ENCODE measurements around the gene ITLN2.
"Not testable (repeated sequence)": the region's sequence is repeated elsewhere in the genome, so short reads cannot be mapped to it uniquely, and the experiment has no call there.

Gene ITLN2

DNA sequence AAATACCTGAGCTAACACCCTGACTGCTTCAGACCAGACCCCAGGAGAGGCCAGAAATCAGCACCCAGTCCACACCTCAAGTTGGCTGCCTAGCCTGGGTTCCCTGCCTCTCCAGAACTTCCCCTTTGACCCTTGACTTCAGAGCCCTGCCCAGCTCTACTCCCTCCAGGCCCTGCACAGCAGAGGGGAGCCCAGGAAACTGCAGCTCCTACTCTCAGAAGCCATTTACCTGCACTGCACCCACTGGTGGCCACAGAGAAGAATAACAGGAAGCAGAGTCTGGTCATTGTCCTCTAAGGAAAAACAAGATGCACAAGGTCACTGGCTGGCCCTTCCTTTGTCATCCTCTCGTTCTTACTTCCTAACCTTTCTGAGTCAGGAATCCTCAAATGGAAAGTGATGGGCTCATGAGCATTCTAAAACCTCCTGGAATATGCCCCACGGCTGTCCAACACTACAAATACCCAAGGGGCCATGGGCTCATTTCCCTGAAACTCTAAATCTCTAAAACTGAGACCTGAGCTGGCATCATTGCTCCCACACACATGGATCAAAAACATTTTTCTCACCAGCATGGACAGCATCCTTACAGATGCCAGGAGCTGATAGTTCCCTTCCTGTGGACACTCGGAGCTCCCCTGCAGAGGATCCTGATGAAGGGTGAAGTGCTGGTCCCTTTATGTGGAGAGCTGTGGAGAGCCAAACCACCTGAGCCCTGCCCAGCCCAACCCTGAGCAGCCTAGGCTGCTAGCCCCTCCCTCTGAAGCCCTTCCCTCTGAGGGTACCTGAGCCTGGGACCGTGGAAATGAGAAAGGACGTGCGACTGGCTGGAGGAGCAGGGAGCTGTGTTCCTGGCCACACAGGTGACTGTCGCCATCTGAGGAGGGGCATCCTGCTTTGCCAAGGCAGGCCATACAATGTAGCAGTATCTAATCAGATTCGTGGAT is at the start of gene ITLN2:
Gene ITLN2, minus strand, starts transcription at position 652 of the 947 bp plus-strand sequence. Its CDS starts 68 bp downstream, at position 584.
- DNase-seq (ENCODE audit: low read depth in 2 of 3, low spot score in 1 of 3), result peak; percentile 20 to 37 (median 30)

DNA sequence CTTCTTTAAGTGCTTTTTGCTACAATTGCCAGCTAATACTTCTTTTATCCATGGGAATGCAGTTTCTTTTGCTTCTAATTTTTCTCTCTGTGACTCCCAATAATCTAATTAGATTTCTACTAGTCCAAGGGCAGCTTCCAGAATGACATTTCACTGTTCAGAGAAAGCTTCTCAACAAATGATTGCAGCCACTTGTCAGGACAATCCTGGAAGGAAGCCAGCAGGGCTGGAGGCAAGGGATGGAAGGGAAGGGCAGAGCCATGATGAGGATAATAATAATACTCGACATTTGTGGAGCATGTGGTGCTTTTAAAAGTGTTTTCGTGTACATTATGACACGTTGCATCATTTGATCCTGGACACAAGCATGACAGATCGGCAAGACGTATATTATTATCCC is 46.9 kb upstream of the ITLN2 start:
- DNase-seq (ENCODE audit: low read depth in 2 of 3, low spot score in 1 of 3), result no peak

DNA sequence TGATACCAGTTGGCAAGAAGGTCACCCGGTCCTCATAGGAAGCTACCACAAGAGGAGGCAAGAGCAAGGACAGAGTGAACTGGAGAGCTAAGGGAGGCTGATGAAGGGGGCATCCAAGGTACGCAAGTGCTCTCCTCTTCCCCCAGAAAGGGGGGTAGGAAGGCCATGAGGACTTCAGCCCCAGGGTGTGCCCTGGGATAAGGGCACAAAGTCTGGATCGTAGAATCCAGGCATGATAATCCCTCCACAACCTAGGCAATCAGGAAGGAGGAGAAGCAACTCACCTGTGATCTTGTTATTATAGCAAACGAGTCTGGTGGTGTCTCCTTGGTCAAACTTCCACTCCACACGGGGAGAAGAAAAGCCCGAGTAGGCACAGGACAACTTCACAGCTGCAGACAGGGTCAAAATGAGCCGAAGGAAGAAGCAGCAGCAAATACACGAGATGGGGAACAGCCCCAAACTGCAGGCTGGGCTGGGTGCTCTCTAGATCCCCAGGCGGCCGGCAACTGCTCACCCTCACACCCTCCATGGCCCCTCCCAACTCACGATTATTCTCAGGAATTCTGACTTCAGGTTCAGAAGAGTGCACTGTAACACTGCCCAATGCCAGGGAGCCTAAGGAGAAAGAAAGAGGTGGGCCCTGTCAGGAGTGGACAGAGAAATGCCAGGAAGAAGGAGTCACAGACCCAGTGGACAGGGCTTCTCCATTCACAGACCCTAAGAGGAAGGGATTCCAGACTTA is 46.3 kb upstream of the ITLN2 start:
- DNase-seq (ENCODE audit: low read depth in 2 of 3, low spot score in 1 of 3), result no peak

DNA sequence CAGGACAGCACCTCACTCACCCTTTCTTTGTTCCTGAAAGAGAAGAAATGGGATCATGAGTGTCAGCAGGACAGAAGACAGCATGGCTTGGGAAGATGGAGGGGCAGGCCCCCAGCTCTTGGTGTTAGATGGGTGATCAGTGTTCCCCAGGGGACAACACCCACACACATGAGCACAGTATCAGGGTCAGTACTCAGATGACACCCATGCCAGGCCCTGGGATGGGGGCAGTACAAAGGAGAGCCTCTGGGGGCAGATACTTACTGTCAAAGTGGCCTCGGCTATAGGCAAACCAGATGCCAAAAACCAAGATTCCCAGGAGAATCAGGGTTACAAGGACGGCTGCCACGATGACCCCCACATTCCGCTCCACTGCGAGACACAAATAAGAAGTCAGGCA is 44.8 kb upstream of the ITLN2 start:
- DNase-seq (ENCODE audit: low read depth in 2 of 3, low spot score in 1 of 3), result no peak

DNA sequence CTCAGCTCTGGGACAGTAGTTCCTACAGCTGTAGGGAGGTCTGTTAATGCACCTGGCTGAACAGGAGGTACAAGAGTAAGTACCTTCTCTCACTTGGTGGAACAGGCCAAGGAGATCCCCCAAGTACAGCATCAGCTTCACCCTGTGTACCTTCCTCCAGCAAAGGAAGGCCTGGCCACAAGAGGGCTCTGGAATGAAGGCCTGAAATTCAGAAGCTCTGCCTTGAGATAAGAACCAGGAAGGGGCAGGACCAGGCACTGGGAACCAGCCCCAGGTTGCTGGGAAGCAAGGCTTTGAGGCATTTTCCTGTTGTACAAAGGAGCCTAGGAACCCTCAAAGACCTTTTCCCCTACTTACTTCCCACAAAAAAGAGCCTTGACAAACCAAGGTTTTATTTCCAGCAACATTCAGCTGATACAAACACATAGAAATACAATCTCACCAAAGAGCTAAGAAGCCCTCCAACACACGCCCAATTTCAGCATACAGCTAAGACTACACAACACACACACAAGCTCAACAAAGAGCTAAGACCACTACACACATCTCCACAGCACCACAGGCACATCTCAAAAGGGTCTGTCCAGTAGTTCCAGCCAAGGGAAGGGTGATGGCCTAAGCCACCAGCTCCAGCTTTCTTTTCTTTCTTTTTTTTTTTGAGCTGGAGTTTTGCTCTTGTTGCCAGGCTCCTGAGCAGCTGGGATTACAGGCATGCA is 42.9 kb upstream of the ITLN2 start:
- DNase-seq (ENCODE audit: low read depth in 2 of 3, low spot score in 1 of 3), result peak in 1 of 3 donors; percentile 21

DNA sequence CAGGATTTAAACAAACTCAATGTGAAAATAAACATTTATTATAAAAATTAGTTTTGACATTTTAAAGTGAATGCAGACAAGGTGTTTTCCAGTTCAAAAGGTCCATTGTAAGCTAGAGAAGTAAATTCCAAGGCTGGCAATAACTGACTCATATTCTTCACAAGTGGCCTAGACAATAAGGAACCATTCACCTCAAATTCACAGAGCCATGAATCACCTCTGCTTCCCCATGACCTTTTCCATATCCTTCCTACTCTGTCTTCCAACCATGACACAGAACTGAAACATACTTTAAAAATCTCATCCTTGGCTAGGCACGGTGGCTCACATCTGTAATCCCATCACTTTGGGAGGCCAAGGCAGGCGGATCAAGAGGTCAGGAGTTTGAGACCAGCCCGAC is 41.6 kb upstream of the ITLN2 start:
- no peak for DNase-seq (ENCODE audit: low read depth in 2 of 3, low spot score in 1 of 3)

DNA sequence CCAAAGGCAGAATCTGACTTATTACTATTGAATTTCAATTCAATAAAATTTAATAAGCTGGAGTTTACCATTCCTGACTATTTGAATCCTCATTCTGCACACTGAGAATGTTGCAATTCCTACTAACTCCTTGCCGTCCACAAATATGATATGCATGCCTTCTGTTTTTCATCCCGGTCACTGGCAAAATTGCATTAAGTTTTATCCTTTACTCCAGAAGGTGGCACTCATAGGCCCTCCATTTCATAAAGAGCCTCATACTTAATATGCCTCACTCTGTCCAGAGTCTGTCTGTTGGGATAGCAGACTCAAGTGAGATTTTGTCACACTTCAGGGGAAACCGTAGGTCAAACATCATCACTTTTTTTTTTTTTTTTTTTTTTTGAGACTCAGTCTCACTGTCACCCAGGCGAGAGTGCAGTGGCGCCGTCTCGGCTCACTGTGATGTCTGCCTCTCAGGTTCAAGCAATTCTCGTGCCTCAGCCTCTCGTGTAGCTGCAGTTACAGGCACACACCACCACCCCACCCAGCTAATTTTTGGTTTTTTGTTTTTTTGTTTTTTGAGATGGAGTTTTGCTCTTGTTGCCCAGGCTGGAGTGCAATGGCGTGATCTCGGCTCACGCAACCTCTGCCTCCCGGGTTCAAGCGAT is 39.1 kb upstream of the ITLN2 start:
- DNase-seq (ENCODE audit: low read depth in 2 of 3, low spot score in 1 of 3), result no peak

DNA sequence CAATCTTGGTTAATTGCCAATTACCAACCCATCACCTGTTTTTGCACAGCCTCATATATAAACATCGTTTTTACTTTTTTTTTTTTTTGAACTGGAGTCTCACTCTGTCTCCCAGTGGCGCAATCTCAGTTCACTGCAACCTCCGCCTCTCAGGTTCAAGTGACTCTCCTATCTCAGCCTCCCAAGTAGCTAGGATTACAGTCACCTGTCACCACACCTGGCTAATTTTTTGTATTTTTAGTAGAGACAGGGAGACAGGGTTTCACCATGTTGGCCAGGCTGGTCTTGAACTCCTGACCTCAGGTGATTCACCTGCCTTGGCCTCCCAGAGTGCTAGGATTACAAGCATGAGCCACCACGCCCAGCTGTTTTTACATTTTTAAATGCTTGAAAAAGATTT is 37.4 kb upstream of the ITLN2 start:
- DNase-seq (ENCODE audit: low read depth in 2 of 3, low spot score in 1 of 3), result not testable (repeated sequence)

DNA sequence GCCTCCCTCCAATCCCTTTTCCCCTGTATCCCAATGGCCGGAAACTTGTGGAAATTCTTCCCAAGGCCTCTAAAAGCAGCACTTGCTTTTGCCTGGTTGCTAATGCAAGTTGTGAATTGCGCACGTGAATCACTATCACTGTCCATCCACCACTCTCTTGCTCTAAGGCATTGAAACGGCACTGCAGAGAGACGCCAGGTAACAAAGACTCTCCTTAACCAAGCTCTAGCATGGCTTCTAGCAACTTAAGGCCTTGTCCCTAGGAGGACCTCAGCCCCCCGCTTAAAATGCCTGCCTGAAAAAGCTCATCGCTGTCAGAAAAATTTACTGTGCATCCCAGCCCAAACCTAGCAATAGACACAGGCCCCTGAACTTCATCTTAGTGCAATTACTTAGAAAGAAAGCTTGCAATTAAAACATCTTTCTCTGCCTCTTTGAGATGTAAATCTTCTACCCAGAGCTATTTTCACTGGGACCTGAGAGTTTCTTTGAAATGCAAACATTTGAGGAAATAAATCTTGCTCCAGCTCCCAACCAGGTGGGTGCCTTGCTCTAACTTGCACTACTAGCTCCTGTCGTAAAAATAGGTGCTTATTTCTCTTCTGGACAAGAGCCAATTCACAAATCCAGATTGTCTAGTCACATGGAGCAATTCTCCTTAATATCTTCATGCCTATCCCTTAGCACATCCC is 32.9 kb upstream of the ITLN2 start:
- DNase-seq (ENCODE audit: low read depth in 2 of 3, low spot score in 1 of 3), result no peak

DNA sequence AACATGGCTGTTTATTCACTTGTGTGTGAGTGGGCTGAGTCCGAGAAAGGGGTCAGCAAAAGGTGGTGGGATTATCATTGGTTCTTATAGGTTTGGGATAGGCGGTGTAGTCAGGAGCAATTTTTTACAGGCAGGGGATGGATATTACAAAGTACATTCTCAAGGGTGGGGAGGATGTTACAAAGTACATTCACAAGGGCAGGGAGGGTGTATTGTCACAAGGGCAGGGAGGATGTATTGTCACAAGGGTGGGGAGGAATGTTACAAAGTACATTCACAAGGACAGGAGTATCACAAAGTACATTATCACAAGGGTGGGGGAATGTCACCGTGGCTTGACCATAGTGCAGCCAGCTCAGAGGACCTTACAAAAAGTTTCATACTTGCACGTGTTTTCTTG is 31.1 kb upstream of the ITLN2 start:
- no peak for DNase-seq (ENCODE audit: low read depth in 2 of 3, low spot score in 1 of 3)

DNA sequence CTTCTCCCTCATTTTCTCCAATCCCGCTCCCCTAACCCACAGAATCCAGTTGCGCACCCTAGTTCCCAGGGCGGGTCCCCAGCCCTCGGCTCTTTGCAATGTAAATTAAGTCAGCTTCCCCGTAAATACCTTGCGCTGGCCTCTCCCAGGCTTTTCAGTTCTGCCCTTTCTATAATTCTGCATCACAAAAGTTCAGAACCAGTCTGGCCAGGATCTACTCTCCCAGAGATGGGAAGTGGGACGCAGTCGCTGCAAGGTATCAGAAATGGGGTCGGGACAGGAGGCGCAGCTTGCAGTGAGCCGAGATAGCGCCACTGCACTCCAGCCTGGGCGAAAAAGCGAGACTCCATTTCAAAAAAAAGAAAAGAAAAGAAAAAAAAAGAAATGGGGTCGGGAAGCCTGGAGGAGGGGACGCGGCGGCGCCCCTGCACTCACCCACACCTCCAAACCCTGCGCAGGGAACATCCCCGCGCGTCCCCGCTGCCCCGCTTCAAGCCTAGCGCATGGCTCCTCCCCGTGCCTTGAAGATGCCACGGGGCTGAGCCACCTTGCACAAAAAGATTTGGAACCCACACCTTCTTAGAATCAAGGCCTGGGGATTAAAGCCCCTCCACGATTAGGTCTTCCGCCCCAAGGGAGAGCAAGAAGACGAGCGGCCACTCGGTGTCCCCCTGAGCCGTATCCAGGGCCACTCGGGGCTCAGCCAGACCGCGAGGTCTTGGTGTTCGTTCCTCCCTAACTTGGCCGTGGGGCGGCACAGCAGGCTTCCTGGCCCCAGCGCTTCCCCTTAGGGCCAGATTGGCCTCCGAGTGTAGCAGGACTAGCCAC is 27.2 kb upstream of the ITLN2 start:
- no peak for DNase-seq (ENCODE audit: low read depth in 2 of 3, low spot score in 1 of 3)

DNA sequence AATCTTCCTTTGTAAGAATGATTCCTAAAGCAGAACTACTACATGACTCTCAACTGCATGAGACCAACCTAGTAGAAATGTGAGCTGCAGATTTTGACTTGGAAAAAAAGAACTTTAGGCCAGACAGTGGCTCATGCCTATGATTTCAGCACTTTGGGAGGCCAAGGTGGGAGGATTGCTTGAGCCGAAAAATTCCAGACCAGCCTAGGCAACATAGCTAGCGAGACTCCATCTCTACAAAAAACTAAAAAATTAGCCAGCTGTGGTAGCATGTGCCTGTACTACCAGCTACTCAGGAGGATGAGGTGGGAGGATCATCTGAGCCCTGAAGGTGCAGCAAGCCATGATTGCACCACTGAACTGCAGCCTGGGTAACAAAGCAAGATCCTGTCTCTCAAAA is 24.7 kb upstream of the ITLN2 start:
- DNase-seq (ENCODE audit: low read depth in 2 of 3, low spot score in 1 of 3), result no peak

DNA sequence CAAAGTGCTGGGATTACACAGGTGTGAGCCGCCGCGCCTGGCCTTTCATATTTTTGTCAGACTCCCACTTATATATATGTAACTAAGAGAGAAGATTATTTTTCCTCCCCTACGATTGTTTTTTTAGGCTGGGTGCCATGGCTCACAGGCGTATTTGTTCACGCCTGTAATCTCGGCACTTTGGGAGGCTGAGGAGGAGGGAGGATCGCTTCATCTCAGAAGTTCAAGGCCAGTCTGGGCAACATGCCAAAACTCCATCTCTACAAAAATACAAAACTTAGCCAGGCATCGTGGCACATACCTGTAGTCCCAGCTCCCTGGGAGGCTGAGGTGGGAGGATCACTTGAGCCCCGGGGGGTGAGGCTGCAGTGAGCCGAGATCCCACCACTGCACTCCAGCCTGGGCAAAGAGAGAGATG is 23.9 kb upstream of the ITLN2 start:
- DNase-seq (ENCODE audit: low read depth in 2 of 3, low spot score in 1 of 3), result no peak

DNA sequence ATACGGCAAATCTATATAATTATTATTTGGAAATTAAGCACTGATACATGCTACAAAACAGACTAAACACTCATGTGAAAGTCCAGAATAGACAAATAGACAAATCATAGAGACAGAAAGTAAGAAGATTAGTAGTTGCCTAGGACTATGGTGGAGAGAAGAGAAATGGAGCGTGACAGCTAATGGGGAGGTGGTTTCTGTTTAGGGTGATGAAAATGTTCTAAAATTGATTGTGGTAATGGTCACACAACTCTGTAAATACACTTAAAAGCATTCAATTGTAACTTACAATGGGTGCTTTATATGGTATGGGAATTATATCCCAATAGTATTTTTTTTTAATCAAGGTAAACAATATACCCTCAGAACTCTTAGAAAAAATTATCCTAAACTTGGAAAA is 20.4 kb upstream of the ITLN2 start:
- no peak for DNase-seq (ENCODE audit: low read depth in 2 of 3, low spot score in 1 of 3)

DNA sequence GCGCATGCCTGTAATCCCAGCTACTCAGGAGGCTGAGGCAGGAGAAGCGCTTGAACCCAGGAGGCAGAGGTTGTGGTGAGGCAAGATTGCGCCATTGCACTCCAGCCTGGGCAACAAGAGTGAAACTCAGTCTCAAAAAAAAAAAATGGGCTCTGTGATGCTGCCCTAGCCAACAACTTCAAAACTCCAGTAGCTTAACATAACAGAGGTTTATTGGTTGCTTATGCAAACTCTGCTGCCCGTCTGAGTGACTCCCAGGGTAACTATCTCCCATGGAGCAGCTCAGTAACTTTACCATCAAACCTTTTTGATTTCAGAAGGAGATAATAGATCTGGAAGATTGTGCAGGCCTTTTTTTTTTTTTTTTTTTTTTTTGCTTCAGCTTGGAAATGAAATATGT is 18.9 kb upstream of the ITLN2 start:
- DNase-seq (ENCODE audit: low read depth in 2 of 3, low spot score in 1 of 3), result no peak

DNA sequence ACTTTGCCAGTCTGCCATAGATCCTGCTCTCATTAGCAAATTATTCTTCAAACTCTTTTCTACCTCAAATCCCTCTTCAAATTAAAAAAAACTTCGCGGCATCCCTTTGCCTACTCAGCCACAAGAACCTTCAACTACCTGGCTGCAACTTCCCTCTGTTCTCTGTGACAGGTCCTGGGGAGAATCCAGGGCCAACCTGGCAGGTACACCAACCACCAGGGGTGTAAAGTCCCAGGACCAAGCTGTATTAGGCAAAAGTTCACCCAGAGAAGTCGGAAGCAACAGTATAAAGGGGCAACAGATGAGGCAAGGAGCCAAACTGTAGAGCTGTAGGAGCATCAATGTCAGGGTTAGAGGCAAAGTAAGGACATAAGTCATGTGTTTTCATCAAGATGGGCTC is 18.3 kb upstream of the ITLN2 start:
- no peak for DNase-seq (ENCODE audit: low read depth in 2 of 3, low spot score in 1 of 3)

DNA sequence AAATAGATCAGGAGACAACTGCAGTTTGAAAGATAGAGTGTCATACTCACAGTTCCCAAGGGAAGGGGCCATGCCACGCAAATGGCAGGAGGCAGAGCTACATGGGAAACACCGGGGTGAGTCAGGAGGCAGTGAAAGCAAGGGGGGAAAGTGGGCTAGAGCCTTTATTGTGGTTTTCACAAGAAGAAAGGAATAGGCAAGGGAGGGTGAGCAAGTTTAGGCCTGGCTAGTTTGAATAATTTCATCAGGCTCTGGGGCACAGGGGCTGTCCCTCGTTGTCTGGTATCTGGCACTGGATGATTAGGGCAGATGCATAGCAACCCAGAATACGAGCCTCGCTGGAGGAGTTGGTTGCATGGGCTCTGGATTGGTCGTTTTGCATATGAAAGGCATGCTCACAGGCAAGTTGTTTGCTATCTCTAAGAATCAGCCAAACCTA is 17.0 kb upstream of the ITLN2 start:
- DNase-seq (ENCODE audit: low read depth in 2 of 3, low spot score in 1 of 3), result peak in 2 of 3 donors; percentile 34 to 51

DNA sequence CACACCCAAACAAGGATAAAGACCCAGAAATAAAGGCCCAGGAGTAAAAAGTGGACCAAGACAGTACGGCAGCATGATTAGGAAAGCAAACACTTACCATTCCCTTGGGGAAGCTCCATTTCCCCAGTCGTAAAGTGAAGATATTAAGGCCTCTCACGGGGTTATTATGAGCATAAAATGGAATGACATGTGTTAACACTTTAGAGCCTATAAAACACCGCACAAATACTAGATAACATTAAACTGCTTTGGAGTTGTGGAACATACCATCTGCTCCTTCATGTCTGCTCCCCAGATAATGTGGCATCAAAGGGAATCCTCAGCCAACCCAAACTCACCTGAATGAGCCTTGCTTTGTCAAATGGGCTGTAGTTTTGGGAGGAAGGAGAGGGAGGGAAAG is 8.9 kb upstream of the ITLN2 start:
- no peak for DNase-seq (ENCODE audit: low read depth in 2 of 3, low spot score in 1 of 3)

DNA sequence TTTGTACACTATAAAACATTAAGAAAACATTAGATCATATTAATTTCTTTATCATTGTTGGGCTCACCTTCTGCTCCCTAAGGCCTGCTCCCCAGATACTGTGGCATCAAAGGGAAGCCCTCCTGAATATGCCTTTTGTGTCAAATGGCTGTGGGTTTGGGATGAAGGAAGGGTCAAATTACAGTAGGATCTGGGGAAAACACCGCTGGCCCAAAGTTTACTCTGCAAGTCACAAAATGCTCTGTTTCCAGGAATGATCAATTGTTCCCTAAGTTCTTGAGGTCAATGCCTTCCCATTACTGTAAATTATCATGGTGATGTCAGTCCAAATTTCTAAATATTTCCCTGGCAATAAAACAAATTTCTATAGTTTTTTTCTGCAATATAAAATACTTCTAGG is 6.8 kb upstream of the ITLN2 start:
- no peak for DNase-seq (ENCODE audit: low read depth in 2 of 3, low spot score in 1 of 3)

DNA sequence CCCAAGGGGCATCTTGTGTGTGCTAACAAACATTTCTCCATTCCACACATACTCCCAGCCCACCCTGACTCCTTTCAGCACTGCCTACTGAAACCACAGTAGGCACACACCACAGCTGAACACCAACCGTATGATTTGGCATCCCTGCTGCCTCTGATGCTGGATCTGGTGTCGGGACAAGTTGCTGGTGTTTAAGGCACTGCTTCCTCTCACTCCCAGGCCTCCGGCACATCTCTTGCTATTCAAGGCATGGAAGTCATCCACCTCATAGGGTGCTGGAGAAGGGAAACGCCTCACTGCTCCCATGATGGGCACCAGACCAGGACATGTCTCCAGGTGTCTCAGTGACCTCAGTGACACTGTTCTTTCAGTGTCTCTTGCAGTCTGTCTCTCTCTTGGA is 2.4 kb upstream of the ITLN2 start:
- DNase-seq (ENCODE audit: low read depth in 2 of 3, low spot score in 1 of 3), result no peak

Data from stimulated activated CD4-positive, alpha-beta T cell treated with anti-CD3 and anti-CD28 coated beads, Interleukin-12 subunit alpha, Interleukin-12 subunit beta, amount 100 ng/mL, for 48 hours (primary cell).